Measurements from ENCODE around the gene SP9.
"Not testable (repeated sequence)": the region's sequence is repeated elsewhere in the genome, so short reads cannot be mapped to it uniquely, and the experiment has no call there.

The SP9 gene

DNA sequence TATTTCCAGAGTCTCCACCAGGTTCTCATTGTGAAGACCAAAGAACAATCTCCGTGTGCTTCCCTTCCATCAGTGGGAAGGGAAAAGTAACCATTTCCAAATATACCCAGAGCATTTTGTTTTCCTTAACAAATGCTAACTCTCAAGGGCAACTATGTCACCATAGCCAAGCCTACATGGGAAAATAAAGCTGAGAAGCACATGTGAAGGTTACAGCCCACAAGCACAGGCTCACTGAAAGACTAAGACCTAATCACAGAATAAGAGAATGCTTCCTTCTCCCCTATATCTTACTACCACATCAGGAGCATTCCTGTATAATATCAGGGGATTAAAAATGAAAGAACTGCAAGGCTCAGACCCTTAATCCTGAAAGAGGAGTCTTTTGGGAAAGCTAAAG, 28.2 kb downstream of the SP9 start:
- no peak for DNase-seq (ENCODE audit: extremely low read depth, low read depth)
- TF ChIP-seq, protein P1, sequence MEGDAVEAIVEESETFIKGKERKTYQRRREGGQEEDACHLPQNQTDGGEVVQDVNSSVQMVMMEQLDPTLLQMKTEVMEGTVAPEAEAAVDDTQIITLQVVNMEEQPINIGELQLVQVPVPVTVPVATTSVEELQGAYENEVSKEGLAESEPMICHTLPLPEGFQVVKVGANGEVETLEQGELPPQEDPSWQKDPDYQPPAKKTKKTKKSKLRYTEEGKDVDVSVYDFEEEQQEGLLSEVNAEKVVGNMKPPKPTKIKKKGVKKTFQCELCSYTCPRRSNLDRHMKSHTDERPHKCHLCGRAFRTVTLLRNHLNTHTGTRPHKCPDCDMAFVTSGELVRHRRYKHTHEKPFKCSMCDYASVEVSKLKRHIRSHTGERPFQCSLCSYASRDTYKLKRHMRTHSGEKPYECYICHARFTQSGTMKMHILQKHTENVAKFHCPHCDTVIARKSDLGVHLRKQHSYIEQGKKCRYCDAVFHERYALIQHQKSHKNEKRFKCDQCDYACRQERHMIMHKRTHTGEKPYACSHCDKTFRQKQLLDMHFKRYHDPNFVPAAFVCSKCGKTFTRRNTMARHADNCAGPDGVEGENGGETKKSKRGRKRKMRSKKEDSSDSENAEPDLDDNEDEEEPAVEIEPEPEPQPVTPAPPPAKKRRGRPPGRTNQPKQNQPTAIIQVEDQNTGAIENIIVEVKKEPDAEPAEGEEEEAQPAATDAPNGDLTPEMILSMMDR (IDR thresholded peaks at IDR 0.05; ENCODE audit: low read depth, low read length), result no peak

DNA sequence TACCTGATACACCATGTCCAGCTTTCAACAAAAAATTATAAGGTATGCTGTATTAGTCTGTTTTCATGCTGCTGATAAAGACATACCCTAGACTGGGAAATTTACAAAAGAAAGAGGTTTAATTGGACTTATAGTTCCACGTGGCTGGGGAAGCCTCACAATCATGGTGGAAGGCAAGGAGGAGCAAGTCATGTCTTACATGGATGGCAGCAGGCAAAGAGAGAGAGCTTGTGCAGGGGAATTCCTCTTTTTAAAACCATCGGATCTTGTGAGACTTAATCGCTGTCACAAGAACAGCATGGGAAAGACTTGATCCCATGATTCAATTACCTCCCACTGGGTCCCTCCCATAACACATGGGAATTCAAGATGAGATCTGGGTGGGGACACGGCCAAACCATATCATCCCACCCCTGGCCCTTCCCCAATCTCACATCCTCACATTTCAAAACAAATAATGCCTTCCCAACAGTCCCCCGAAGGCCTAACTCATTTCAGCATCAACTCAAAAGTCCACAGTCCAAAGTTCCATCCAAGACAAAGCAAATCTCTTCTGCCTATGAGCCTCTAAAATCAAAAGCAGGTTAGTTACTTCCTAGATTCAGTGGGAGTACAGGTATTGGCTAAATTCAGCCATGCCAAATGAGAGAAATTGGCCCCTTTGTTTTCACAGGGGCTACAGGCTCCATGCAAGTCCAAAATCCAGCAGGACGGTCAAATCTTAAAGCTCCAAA, 28.9 kb downstream of the SP9 start:
- not testable (repeated sequence) for DNase-seq (ENCODE audit: extremely low read depth, low read depth)

DNA sequence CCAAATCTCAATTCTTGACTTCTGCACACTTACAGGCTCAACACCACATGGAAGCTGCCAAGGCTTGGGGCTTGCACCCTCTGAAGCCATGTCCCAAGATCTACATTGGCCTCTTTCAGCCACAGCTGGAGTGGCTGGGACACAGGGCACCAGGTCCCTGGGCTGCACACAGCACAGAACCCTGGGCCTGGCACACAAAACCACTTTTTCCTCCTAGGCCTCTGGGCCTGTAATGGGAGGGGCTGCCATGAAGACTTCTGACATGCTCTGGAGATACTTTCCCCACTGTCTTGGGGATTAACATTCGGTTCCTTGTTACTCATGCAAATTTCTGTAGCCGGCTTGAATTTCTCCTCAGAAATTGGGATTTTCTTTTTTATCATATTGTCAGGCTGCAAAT, 29.9 kb downstream of the SP9 start:
- TF ChIP-seq, protein P1 (IDR thresholded peaks at IDR 0.05; ENCODE audit: low read depth, low read length), result no peak
- DNase-seq (ENCODE audit: extremely low read depth, low read depth), result no peak

DNA sequence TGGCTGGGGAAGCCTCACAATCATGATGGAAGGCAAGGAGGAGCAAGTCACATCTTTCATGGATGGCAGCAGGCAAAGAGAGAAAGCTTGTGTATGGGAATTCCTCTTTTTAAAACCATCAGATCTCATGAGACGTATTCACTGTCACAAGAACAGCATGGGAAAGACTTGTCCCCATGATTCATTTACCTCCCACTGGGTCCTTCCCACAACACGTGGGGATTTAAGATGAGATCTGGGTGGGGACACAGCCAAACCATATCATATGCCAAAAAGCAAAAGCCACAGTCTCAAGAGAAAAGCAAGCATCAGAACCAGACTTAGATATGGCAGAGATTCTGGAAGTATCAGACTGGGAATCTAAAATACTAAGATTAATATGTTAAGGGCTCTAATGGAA, 30.8 kb downstream of the SP9 start:
- DNase-seq (ENCODE audit: extremely low read depth, low read depth), result no peak
- TF ChIP-seq, protein P1 (IDR thresholded peaks at IDR 0.05; ENCODE audit: low read depth, low read length), result no peak

DNA sequence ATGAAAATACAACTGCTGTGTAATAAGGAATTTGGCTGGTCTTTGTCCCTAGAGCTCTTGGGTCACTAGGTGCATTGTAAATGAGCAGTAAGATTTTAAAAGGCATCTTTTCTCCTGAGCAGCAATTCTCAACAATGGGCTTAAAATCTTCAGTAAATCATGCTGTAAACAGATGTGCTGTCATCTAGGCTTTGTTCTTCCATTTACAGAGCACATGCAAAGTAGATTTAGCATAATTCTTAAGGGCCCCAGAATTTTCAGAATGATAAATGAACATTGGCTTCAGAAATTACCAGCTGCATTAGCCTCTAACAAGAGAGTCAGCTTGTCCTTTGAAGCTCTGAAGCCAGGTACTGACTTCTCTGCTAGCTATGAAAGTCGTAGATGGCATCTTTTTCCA, 33.9 kb downstream of the SP9 start:
- TF ChIP-seq, protein P1 (IDR thresholded peaks at IDR 0.05; ENCODE audit: low read depth, low read length), result no peak
- DNase-seq (ENCODE audit: extremely low read depth, low read depth), result no peak

DNA sequence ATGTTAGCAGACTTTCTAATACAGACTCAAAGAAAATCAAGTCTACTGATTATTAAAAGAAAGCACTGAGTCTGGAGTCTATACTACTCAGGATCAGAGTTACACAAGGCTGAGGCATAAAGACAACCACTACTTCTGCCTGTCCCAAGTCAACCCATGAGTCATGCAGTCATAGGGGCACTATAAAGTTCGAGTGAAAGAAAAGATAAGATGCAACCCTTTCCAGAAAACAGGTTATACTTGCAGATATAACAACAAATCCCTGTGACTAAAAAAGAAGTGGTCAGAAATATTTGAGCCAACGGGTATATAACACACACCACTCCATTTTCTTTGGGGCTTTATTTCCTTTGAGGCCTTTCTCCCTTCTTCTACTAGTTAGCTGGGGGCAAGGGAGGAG, 42.2 kb downstream of the SP9 start:
- no peak for DNase-seq (ENCODE audit: extremely low read depth, low read depth)
- TF ChIP-seq, protein P1 (IDR thresholded peaks at IDR 0.05; ENCODE audit: low read depth, low read length), result no peak

DNA sequence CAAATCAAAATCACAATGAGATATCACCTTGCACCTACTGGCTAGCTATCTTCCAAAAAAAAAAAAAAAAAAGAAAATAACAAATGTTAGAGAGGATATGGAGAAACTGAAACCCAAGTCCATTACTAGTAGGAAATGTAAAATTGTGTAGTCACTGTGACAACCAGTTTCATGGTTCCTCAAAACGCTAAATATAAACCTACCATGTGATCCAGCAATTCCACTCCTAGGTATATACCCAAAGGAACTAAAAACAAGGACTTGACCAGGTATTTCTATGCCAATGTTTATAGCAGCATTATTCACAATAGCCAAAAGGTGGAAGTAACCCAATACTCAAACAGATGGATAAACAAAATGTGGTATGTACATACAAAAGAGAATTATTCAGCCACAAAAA, 49.0 kb downstream of the SP9 start:
- TF ChIP-seq, protein P1 (IDR thresholded peaks at IDR 0.05; ENCODE audit: low read depth, low read length), result no peak
- no peak for DNase-seq (ENCODE audit: extremely low read depth, low read depth)

DNA sequence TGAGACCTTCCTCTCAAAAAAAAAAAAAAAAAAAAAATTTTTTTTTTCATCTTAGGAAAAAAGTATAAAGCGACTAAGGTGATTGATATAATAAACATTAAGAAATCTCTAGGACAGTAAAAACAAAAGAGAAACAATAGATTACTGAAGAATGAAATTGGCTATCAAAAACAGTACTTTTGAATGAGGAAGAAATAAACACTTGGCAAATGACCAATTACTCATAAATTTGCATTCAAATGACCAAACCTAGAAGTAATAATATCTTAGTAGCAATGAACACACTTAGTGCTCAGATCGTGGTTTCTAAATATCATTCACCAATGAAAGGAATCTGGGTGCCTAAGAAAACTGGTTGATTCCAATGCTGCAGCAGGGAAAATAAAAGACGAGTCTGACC, 50.4 kb downstream of the SP9 start:
- no peak for DNase-seq (ENCODE audit: extremely low read depth, low read depth)
- TF ChIP-seq, protein P1 (IDR thresholded peaks at IDR 0.05; ENCODE audit: low read depth, low read length), result no peak
